Stomach (tissue), 9 donors: ENCODE measurements around the gene TXNDC11. TPM values are rescaled to one million over a fixed set of nuclear protein-coding genes. Genes with fewer than 3 reads are reported as not detected.

Experiments
- DNase-seq, 2 donors: peaks; one replicate each; pipeline versions ENCODE4 v3.0.0 to v3.0.0-alpha.2; 2013 to 2019
- H3K27ac ChIP-seq, 5 donors: fragments of 200-600 bp in 4 of 5; sonication (generic) in 4 of 5; one replicate each; pipeline ENCODE4 v1.5.1; 2013 to 2019; ENCODE audit warnings: mild to moderate bottlenecking in 1 of 5, moderate library complexity in 1 of 5
- H3K27me3 ChIP-seq, 3 donors: fragments of 200-600 bp; sonication (generic); one replicate each; pipeline ENCODE4 v1.5.1; 2017 to 2019; ENCODE audit warnings: mixed run types in 1 of 3
- H3K36me3 ChIP-seq, 4 donors: fragments of 200-600 bp; sonication (generic); 1 replicate in 3 of 4; 2 replicates in 1 of 4; pipeline ENCODE4 v1.5.1; 2016 to 2019
- H3K4me1 ChIP-seq, 4 donors: fragments of 200-600 bp; sonication (generic); one replicate each; pipeline ENCODE4 v1.5.1; 2016 to 2019
- H3K4me3 ChIP-seq, 4 donors: fragments of 200-600 bp; sonication (generic) in 3 of 4; one replicate each; pipeline ENCODE4 v1.5.1; 2016 to 2019; ENCODE audit warnings: mild to moderate bottlenecking in 1 of 4
- H3K9me3 ChIP-seq, 4 donors: fragments of 200-600 bp; sonication (generic); one replicate each; pipeline ENCODE4 v1.5.1; 2016 to 2019
- CTCF ChIP-seq, 7 experiments: fragments of 450-650 bp in 4 of 7; fragments of 200-600 bp in 3 of 7; sonication (generic) in 3 of 7; IDR thresholded peaks; one replicate each; pipeline ENCODE4 v1.5.1; 2016 to 2019; ENCODE audit warnings: antibody characterized with exemption in 7 of 7, control low read depth in 2 of 7, mild to moderate bottlenecking in 1 of 7
- EP300 ChIP-seq: sonication (generic); formaldehyde crosslinking; IDR thresholded peaks from one replicate; pipeline ENCODE4 v1.6.1; 2017; ENCODE audit warnings: antibody characterized with exemption
- POLR2A ChIP-seq, 4 donors: fragments of 450-650 bp; IDR thresholded peaks; one replicate each; pipeline ENCODE4 v1.6.1; 2016; ENCODE audit warnings: antibody characterized with exemption in 4 of 4, control low read depth in 2 of 4, mild to moderate bottlenecking in 1 of 4, moderate library complexity in 1 of 4
- POLR2AphosphoS5 ChIP-seq, 3 donors: sonication (generic); formaldehyde crosslinking; IDR thresholded peaks; one replicate each; pipeline ENCODE4 v1.6.1; 2016; ENCODE audit warnings: antibody characterized with exemption in 3 of 3
- WGBS, 5 donors: extraction: QIAGEN DNeasy Blood & Tissue Kit in 3 of 5; methylation state at CpG; one replicate each; pipeline versions ENCODE4 v1.1.5 to v1.1.7; 2013 to 2018; 5-methylcytosine and 5-hydroxymethylcytosine counted together
- intact Hi-C: fragments of 100-400 bp; cut with DNase I; formaldehyde crosslinking; loops from one replicate; pipeline ENCODE4 v1.15.1; 2023; ENCODE audit warnings: low total_unique reads
- polyA plus RNA-seq, 3 donors: library from polyadenylated mRNA; stranded (reverse); fragments of 200-250 nt; gene quantifications; one replicate each; pipeline ENCODE4 v1.2.3, GENCODE V29; 2013
- total RNA-seq, 5 donors: library from RNA; depleted of rRNA; stranded (reverse); fragments of >200 nt; gene quantifications; one replicate each; pipeline versions ENCODE4 v1.1.0 to v1.2.3, GENCODE V29; 2014 to 2016
- donor health status: healthy with polysubstance abuse.
- donor health status: Bipolar disorder and iron deficiency.
- donor health status: healthy.

Gene TXNDC11
- total and polyA plus RNA-seq, 8 donors: 24.1 to 72.9 (median 42.1) TPM

DNA sequence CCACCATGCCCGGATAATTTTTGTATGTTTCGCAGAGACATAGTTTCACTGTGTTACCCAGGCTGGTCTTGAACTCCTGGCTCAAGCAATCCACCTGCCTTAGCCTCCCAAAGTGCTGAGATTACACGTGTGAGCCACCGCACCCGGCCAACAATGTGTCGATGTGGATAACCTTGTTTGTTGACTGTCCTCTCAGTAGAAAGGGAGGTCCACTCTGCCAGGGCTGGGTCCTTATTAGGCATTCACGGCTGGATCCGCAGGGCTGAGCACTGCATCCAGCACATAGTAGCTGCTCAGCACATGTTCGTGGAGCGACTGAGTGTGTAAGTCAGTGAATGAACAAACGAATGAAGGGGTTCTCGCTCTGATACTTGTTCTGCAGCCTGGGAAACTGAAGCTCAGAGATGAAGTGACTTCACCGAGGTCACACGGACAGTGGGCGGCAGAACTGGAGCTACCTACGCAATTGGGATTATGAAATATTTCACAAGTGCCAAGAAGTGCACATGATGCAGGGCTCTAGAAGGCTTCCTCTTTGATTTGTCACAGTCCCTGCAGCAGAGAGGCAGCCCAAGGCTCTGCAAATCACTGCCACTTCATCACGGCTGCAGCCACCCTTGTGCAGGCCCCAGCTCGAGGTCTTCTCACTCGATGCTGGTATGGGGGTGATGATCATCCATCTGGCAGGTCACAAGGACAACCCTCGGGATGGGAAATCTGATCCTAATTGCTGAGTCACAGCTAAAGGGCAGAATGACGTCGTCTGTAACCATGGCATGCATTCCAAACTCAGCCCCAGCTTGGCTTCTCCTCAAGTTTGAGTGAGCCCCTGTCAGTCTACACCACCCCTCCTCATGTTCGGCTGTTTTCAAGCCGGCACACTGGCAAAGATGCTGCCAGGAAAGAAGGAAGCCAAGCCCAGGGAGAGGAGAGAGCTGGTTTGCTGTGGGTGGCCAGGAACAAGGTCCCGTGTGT, 102.4 kb downstream of the TXNDC11 start:
- no peaks in the 10 kb centered on the region for H3K9me3 ChIP-seq
- WGBS, 5 donors: 39 to 54% (median 47%) methylated on average over 25 of the region's 25 CpGs
- H3K4me3 ChIP-seq: no peak overlapping the region
- DNase-seq: peak; percentile 73 to 82
- H3K27ac ChIP-seq: peak overlapping the region; percentile 43 to 91 (median 85)
- TF ChIP-seq POLR2AphosphoS5 (IDR thresholded peaks at IDR 0.05) (peak; percentile 78 to 90 (median 88)), CTCF (IDR thresholded peaks at IDR 0.05) (no peak), EP300 (peak; percentile 84)
- intact Hi-C loops: loop anchor here (5.0 to 10.0 kb wide), 2 partner anchors 105 to 233 kb away; no protein-coding TSS in a partner anchor
- H3K4me1 ChIP-seq: peaks cover 20 to 46% (median 33%) of the 10 kb centered on the region in 4 donors
- no peaks in the 10 kb centered on the region for H3K27me3 ChIP-seq
- no peaks in the 10 kb centered on the region for H3K36me3 ChIP-seq

GRCh38 chr16:11639008-11639562, 103.6 kb downstream of the TXNDC11 start:
- Histone ChIP-seq H3K4me1 (peaks cover 20 to 48% (median 34%) of the 10 kb centered on the region in 4 donors), H3K27ac (peak overlapping the region in 4 of 5 donors; percentile 84 to 91 (median 88)), H3K36me3 (no peaks in the 10 kb centered on the region), H3K9me3 (no peaks in the 10 kb centered on the region), H3K4me3 (no peak overlapping the region), H3K27me3 (no peaks in the 10 kb centered on the region)
- WGBS, 5 donors: 46 to 58% (median 47%) methylated on average over 4 of the region's 4 CpGs
- intact Hi-C loops: no loop called here
- DNase-seq: no peak
- TF ChIP-seq CTCF (IDR thresholded peaks at IDR 0.05): no peak
- TF ChIP-seq EP300: no peak
- no peak for TF ChIP-seq POLR2A (IDR thresholded peaks at IDR 0.05)
- TF ChIP-seq POLR2AphosphoS5 (IDR thresholded peaks at IDR 0.05): no peak

DNA sequence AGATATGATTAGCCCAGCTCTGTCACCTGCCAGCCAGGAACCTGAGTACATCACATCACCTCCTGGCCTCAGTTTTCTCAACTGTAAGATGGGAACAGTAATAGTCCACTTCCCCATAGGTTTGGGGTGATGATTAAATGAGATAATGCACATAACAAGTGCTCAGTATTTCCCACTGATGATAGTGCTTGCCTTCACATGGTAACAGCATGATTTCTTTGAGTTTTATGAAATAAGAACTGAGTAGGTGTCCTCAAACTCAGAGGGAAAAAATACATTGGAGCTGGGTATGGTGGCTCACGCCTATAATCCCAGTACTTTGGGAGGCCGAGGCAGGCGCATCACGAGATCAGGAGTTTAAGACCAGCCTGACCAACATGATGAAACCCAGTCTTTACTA, 104.5 kb downstream of the TXNDC11 start:
- H3K9me3 ChIP-seq: no peaks in the 10 kb centered on the region
- WGBS, 5 donors: 86 to 99% (median 94%) methylated on average over 4 of the region's 4 CpGs
- DNase-seq: no peak
- H3K36me3 ChIP-seq: no peaks in the 10 kb centered on the region
- no peaks in the 10 kb centered on the region for H3K27me3 ChIP-seq
- H3K4me3 ChIP-seq: no peak overlapping the region
- TF ChIP-seq POLR2AphosphoS5 (IDR thresholded peaks at IDR 0.05) (no peak), POLR2A (IDR thresholded peaks at IDR 0.05) (no peak), EP300 (no peak), CTCF (IDR thresholded peaks at IDR 0.05) (no peak)
- peaks cover 20 to 57% (median 39%) of the 10 kb centered on the region in 4 donors for H3K4me1 ChIP-seq
- intact Hi-C loops: no loop called here
- H3K27ac ChIP-seq: peak overlapping the region in 1 of 5 donors; percentile 29

GRCh38 chr16:11637320-11637719, 105.3 kb downstream of the TXNDC11 start:
- WGBS, 5 donors: 59 to 79% (median 76%) methylated on average over 5 of the region's 5 CpGs
- peak overlapping the region; percentile 31 to 79 (median 64) for H3K27ac ChIP-seq
- no peak overlapping the region for H3K4me3 ChIP-seq
- H3K36me3 ChIP-seq: no peaks in the 10 kb centered on the region
- H3K27me3 ChIP-seq: no peaks in the 10 kb centered on the region
- intact Hi-C loops: no loop called here
- H3K9me3 ChIP-seq: no peaks in the 10 kb centered on the region
- peak in 1 of 2 donors; percentile 37 for DNase-seq
- H3K4me1 ChIP-seq: peaks cover 26 to 65% (median 46%) of the 10 kb centered on the region in 4 donors
- no peak for TF ChIP-seq POLR2AphosphoS5 (IDR thresholded peaks at IDR 0.05)
- no peak for TF ChIP-seq CTCF (IDR thresholded peaks at IDR 0.05)
- TF ChIP-seq EP300: no peak
- no peak for TF ChIP-seq POLR2A (IDR thresholded peaks at IDR 0.05)
